HEK293 (cell line): ENCODE measurements around the gene SERPINB11.

Source experiments
- CTCF ChIA-PET: fragments of 350-600 bp; formaldehyde crosslinking; extraction: SDS; loops from one replicate; lab custom pipeline; 2021; ENCODE audit warnings: antibody characterized with exemption; lab: Yijun Ruan, JAX
- POLR2A ChIA-PET: fragments of 300-600 bp; formaldehyde crosslinking; extraction: SDS; loops from one replicate; lab custom pipeline; 2020; ENCODE audit warnings: antibody characterized with exemption, inconsistent platforms; lab: Yijun Ruan, JAX
- H3K27ac ChIP-seq: fragments of 200-500 bp; sonication (Bioruptor generic); 2 replicates; pipeline ENCODE4 v1.5.1; 2014; ENCODE audit warnings: low read depth, low read length, control low read depth, inconsistent platforms; ENCODE audit errors: extremely low read depth
- H3K36me3 ChIP-seq, 2 experiments: fragments of 200-500 bp in 1 of 2; sonication (Bioruptor generic) in 1 of 2; 1 replicate in 1 of 2; 2 replicates in 1 of 2; pipeline ENCODE4 v1.5.1; 2014 to 2017; ENCODE audit warnings: inconsistent platforms in 2 of 2, low read length in 2 of 2; ENCODE audit not compliant: control insufficient read depth in 2 of 2, insufficient read depth in 1 of 2
- H3K4me1 ChIP-seq: fragments of 200-500 bp; sonication (Bioruptor generic); 2 replicates; pipeline ENCODE4 v1.5.1; 2014; ENCODE audit warnings: mild to moderate bottlenecking, low read length, inconsistent platforms; ENCODE audit not compliant: control insufficient read depth, insufficient read depth
- H3K4me3 ChIP-seq: 2 replicates; pipeline ENCODE4 v1.5.1; 2011; ENCODE audit warnings: low read depth, mild to moderate bottlenecking, control low read depth, low read length, moderate library complexity
- H3K9me3 ChIP-seq: fragments of 200-500 bp; sonication (Bioruptor generic); 2 replicates; pipeline ENCODE4 v1.5.1; 2014; ENCODE audit warnings: low read depth, low read length, inconsistent platforms; ENCODE audit not compliant: control insufficient read depth, insufficient read depth
- BCL11B ChIP-seq: fragments of 450-650 bp; formaldehyde crosslinking; IDR thresholded peaks from 2 replicates; pipeline ENCODE4 v1.5.1; 2016; ENCODE audit warnings: low read depth, missing biosample characterization, missing genetic modification characterization
- INSM2 ChIP-seq: fragments of 450-650 bp; formaldehyde crosslinking; IDR thresholded peaks from 2 replicates; pipeline ENCODE4 v1.5.1; 2016; ENCODE audit warnings: missing biosample characterization, missing genetic modification characterization
- KLF9 ChIP-seq: fragments of 450-650 bp; formaldehyde crosslinking; IDR thresholded peaks from 2 replicates; pipeline ENCODE4 v1.5.1; 2016; ENCODE audit warnings: missing biosample characterization, missing genetic modification characterization, low read depth
- MZF1 ChIP-seq: fragments of 450-650 bp; formaldehyde crosslinking; IDR thresholded peaks from 2 replicates; pipeline ENCODE4 v1.5.1; 2017; ENCODE audit warnings: missing biosample characterization, missing genetic modification characterization, borderline replicate concordance
- SCRT2 ChIP-seq: fragments of 450-650 bp; formaldehyde crosslinking; IDR thresholded peaks from 2 replicates; pipeline ENCODE4 v1.5.1; 2016; ENCODE audit warnings: missing biosample characterization, missing genetic modification characterization
- SETDB1 ChIP-seq: IDR thresholded peaks from one replicate; pipeline ENCODE4 v1.6.1; 2017; ENCODE audit warnings: mild to moderate bottlenecking, low read length, moderate library complexity, mixed read lengths; ENCODE audit not compliant: insufficient read length
- SP3 ChIP-seq: fragments of 450-650 bp; formaldehyde crosslinking; IDR thresholded peaks from 2 replicates; pipeline ENCODE4 v1.5.1; 2016; ENCODE audit warnings: missing biosample characterization, missing genetic modification characterization
- ZBTB17 ChIP-seq: fragments of 450-650 bp; formaldehyde crosslinking; IDR thresholded peaks from 2 replicates; pipeline ENCODE4 v1.5.1; 2016; ENCODE audit warnings: missing biosample characterization, missing genetic modification characterization
- ZBTB48 ChIP-seq: fragments of 450-650 bp; formaldehyde crosslinking; IDR thresholded peaks from 2 replicates; pipeline ENCODE4 v1.5.1; 2016; ENCODE audit warnings: missing biosample characterization, missing genetic modification characterization
- ZNF10 ChIP-seq: fragments of 450-650 bp; formaldehyde crosslinking; IDR thresholded peaks from 2 replicates; pipeline ENCODE4 v1.5.1; 2017; ENCODE audit warnings: missing biosample characterization, missing genetic modification characterization
- ZNF133 ChIP-seq: fragments of 450-650 bp; formaldehyde crosslinking; IDR thresholded peaks from 2 replicates; pipeline ENCODE4 v1.5.1; 2016; ENCODE audit warnings: missing biosample characterization, missing genetic modification characterization
- ZNF140 ChIP-seq: fragments of 450-650 bp; formaldehyde crosslinking; IDR thresholded peaks from 2 replicates; pipeline ENCODE4 v1.5.1; 2016; ENCODE audit warnings: missing biosample characterization, missing genetic modification characterization
- ZNF211 ChIP-seq: fragments of 450-650 bp; formaldehyde crosslinking; IDR thresholded peaks from 2 replicates; pipeline ENCODE4 v1.5.1; 2016; ENCODE audit warnings: low read depth, missing biosample characterization, missing genetic modification characterization
- ZNF266 ChIP-seq: fragments of 450-650 bp; formaldehyde crosslinking; IDR thresholded peaks from 2 replicates; pipeline ENCODE4 v1.5.1; 2016; ENCODE audit warnings: missing biosample characterization, missing genetic modification characterization, low read depth
- ZNF311 ChIP-seq: fragments of 450-650 bp; formaldehyde crosslinking; IDR thresholded peaks from 2 replicates; pipeline ENCODE4 v1.5.1; 2017; ENCODE audit warnings: missing biosample characterization, missing genetic modification characterization, borderline replicate concordance
- ZNF350 ChIP-seq: fragments of 450-650 bp; formaldehyde crosslinking; IDR thresholded peaks from 2 replicates; pipeline ENCODE4 v1.5.0; 2017; ENCODE audit warnings: missing biosample characterization, mild to moderate bottlenecking, missing genetic modification characterization
- ZNF510 ChIP-seq: fragments of 450-650 bp; formaldehyde crosslinking; IDR thresholded peaks from 2 replicates; pipeline ENCODE4 v1.5.1; 2018; ENCODE audit warnings: mild to moderate bottlenecking, missing genetic modification characterization, missing biosample characterization; ENCODE audit not compliant: insufficient replicate concordance
- ZNF549 ChIP-seq: fragments of 450-650 bp; IDR thresholded peaks from 2 replicates; pipeline ENCODE4 v1.5.1; 2018; ENCODE audit warnings: missing biosample characterization, missing genetic modification characterization, mild to moderate bottlenecking, inconsistent platforms, moderate library complexity
- ZNF623 ChIP-seq: fragments of 450-650 bp; formaldehyde crosslinking; IDR thresholded peaks from 2 replicates; pipeline ENCODE4 v1.5.1; 2016; ENCODE audit warnings: missing biosample characterization, missing genetic modification characterization
- ZNF670 ChIP-seq: fragments of 450-650 bp; formaldehyde crosslinking; IDR thresholded peaks from 2 replicates; pipeline ENCODE4 v1.5.1; 2016; ENCODE audit warnings: missing biosample characterization, missing genetic modification characterization, low read depth
- ZNF701 ChIP-seq: fragments of 450-650 bp; formaldehyde crosslinking; IDR thresholded peaks from 2 replicates; pipeline ENCODE4 v1.5.1; 2016; ENCODE audit warnings: missing biosample characterization, missing genetic modification characterization
- TF ChIP-seq, protein P1 (sequence below): fragments of 450-650 bp; formaldehyde crosslinking; IDR thresholded peaks from 2 replicates; pipeline ENCODE4 v1.5.1; 2016; ENCODE audit warnings: missing biosample characterization, missing genetic modification characterization
- TF ChIP-seq, protein P2 (sequence below): fragments of 450-650 bp; formaldehyde crosslinking; conservative IDR thresholded peaks from 2 replicates; pipeline ENCODE4 v1.5.1; 2016; ENCODE audit warnings: low read depth, missing biosample characterization, missing genetic modification characterization
- TF ChIP-seq, protein P3 (sequence below): fragments of 450-650 bp; formaldehyde crosslinking; IDR thresholded peaks from 2 replicates; pipeline ENCODE4 v1.5.1; 2016; ENCODE audit warnings: missing biosample characterization, missing genetic modification characterization

Gene SERPINB11

GRCh38 chr18:63684718-63685117 lies 18.0 kb upstream of the SERPINB11 start:
- Histone ChIP-seq H3K4me3 (no peak overlapping the region), H3K9me3 (no peaks in the 10 kb centered on the region), H3K4me1 (no peaks in the 10 kb centered on the region), H3K36me3 (no peaks in the 10 kb centered on the region), H3K27ac (no peak overlapping the region)
- TF ChIP-seq ZNF211 (tag by site-specific recombination): no peak
- no peak for TF ChIP-seq KLF9 (tag by site-specific recombination)
- ChIA-PET CTCF (no interaction called here), POLR2A (no interaction called here)

GRCh38 chr18:63686871-63687270 lies 15.9 kb upstream of the SERPINB11 start:
- H3K9me3 ChIP-seq: no peaks in the 10 kb centered on the region
- H3K27ac ChIP-seq: no peak overlapping the region
- H3K4me1 ChIP-seq: no peaks in the 10 kb centered on the region
- ChIA-PET POLR2A (no interaction called here), CTCF (no interaction called here)
- H3K4me3 ChIP-seq: no peak overlapping the region
- no peak for TF ChIP-seq SETDB1
- TF ChIP-seq ZNF670 (tag by site-specific recombination): no peak
- TF ChIP-seq ZNF133 (tag by site-specific recombination): no peak
- TF ChIP-seq ZBTB17 (tag by site-specific recombination): no peak
- no peak for TF ChIP-seq ZNF510 (tag by site-specific recombination)
- TF ChIP-seq, protein P1, sequence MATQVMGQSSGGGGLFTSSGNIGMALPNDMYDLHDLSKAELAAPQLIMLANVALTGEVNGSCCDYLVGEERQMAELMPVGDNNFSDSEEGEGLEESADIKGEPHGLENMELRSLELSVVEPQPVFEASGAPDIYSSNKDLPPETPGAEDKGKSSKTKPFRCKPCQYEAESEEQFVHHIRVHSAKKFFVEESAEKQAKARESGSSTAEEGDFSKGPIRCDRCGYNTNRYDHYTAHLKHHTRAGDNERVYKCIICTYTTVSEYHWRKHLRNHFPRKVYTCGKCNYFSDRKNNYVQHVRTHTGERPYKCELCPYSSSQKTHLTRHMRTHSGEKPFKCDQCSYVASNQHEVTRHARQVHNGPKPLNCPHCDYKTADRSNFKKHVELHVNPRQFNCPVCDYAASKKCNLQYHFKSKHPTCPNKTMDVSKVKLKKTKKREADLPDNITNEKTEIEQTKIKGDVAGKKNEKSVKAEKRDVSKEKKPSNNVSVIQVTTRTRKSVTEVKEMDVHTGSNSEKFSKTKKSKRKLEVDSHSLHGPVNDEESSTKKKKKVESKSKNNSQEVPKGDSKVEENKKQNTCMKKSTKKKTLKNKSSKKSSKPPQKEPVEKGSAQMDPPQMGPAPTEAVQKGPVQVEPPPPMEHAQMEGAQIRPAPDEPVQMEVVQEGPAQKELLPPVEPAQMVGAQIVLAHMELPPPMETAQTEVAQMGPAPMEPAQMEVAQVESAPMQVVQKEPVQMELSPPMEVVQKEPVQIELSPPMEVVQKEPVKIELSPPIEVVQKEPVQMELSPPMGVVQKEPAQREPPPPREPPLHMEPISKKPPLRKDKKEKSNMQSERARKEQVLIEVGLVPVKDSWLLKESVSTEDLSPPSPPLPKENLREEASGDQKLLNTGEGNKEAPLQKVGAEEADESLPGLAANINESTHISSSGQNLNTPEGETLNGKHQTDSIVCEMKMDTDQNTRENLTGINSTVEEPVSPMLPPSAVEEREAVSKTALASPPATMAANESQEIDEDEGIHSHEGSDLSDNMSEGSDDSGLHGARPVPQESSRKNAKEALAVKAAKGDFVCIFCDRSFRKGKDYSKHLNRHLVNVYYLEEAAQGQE: no peak
- TF ChIP-seq MZF1 (tag by site-specific recombination): no peak
- no peak for TF ChIP-seq ZNF10
- H3K36me3 ChIP-seq: no peaks in the 10 kb centered on the region

GRCh38 chr18:63689064-63689463 lies 13.7 kb upstream of the SERPINB11 start:
- Histone ChIP-seq H3K9me3 (no peaks in the 10 kb centered on the region), H3K27ac (no peak overlapping the region), H3K4me3 (no peak overlapping the region), H3K36me3 (no peaks in the 10 kb centered on the region), H3K4me1 (no peaks in the 10 kb centered on the region)
- POLR2A ChIA-PET: no interaction called here
- CTCF ChIA-PET: no interaction called here
- TF ChIP-seq ZNF266: no peak
- TF ChIP-seq ZNF311 (tag by site-specific recombination): no peak
- no peak for TF ChIP-seq BCL11B (tag by site-specific recombination)
- no peak for TF ChIP-seq SP3
- TF ChIP-seq ZNF350 (tag by site-specific recombination): no peak
- no peak for TF ChIP-seq ZNF701 (tag by site-specific recombination)
- TF ChIP-seq SCRT2: no peak
- no peak for TF ChIP-seq ZNF140 (tag by site-specific recombination)
- no peak for TF ChIP-seq ZBTB48 (tag by site-specific recombination)
- TF ChIP-seq, protein P2, sequence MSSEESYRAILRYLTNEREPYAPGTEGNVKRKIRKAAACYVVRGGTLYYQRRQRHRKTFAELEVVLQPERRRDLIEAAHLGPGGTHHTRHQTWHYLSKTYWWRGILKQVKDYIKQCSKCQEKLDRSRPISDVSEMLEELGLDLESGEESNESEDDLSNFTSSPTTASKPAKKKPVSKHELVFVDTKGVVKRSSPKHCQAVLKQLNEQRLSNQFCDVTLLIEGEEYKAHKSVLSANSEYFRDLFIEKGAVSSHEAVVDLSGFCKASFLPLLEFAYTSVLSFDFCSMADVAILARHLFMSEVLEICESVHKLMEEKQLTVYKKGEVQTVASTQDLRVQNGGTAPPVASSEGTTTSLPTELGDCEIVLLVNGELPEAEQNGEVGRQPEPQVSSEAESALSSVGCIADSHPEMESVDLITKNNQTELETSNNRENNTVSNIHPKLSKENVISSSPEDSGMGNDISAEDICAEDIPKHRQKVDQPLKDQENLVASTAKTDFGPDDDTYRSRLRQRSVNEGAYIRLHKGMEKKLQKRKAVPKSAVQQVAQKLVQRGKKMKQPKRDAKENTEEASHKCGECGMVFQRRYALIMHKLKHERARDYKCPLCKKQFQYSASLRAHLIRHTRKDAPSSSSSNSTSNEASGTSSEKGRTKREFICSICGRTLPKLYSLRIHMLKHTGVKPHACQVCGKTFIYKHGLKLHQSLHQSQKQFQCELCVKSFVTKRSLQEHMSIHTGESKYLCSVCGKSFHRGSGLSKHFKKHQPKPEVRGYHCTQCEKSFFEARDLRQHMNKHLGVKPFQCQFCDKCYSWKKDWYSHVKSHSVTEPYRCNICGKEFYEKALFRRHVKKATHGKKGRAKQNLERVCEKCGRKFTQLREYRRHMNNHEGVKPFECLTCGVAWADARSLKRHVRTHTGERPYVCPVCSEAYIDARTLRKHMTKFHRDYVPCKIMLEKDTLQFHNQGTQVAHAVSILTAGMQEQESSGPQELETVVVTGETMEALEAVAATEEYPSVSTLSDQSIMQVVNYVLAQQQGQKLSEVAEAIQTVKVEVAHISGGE (tag by site-specific recombination): no peak
- TF ChIP-seq, protein P3, sequence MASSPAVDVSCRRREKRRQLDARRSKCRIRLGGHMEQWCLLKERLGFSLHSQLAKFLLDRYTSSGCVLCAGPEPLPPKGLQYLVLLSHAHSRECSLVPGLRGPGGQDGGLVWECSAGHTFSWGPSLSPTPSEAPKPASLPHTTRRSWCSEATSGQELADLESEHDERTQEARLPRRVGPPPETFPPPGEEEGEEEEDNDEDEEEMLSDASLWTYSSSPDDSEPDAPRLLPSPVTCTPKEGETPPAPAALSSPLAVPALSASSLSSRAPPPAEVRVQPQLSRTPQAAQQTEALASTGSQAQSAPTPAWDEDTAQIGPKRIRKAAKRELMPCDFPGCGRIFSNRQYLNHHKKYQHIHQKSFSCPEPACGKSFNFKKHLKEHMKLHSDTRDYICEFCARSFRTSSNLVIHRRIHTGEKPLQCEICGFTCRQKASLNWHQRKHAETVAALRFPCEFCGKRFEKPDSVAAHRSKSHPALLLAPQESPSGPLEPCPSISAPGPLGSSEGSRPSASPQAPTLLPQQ (tag by site-specific recombination): no peak
- TF ChIP-seq ZNF623: no peak
- no peak for TF ChIP-seq ZNF549 (tag by site-specific recombination)
- TF ChIP-seq INSM2 (tag by site-specific recombination): no peak
